ENCODE data around the gene LRP1-AS.

Gene LRP1-AS

GRCh38 chr12:57146961-57147944 lies at the start of gene LRP1-AS:
LRP1-AS (minus strand) TSS chr12:57147619.
- no peak for DNase-seq

- no peak for DNase-seq
Measured at GRCh38 chr12:57196956-57197355, 49.5 kb upstream of the LRP1-AS start.

- no peak for DNase-seq
Measured at GRCh38 chr12:57196439-57196838, 49.0 kb upstream of the LRP1-AS start.

GRCh38 chr12:57195611-57196371 lies 48.4 kb upstream of the LRP1-AS start:
- DNase-seq = no peak

- no peak for DNase-seq
Measured at GRCh38 chr12:57195186-57195585, 47.8 kb upstream of the LRP1-AS start.

- no peak for DNase-seq
Measured at GRCh38 chr12:57194253-57194652, 46.8 kb upstream of the LRP1-AS start.

GRCh38 chr12:57193706-57194245 lies 46.4 kb upstream of the LRP1-AS start:
- no peak for DNase-seq

GRCh38 chr12:57192920-57193319 lies 45.5 kb upstream of the LRP1-AS start:
- no peak for DNase-seq

- no peak for DNase-seq
Measured at GRCh38 chr12:57191410-57191809, 44.0 kb upstream of the LRP1-AS start.

- DNase-seq = no peak
Measured at GRCh38 chr12:57190821-57191220, 43.4 kb upstream of the LRP1-AS start.

- DNase-seq = peak; percentile 11
Measured at GRCh38 chr12:57190037-57190436, 42.6 kb upstream of the LRP1-AS start.

GRCh38 chr12:57188090-57188425 lies 40.6 kb upstream of the LRP1-AS start:
- DNase-seq = no peak

- no peak for DNase-seq
Measured at GRCh38 chr12:57187222-57188089, 40.0 kb upstream of the LRP1-AS start.

- DNase-seq = no peak
Measured at GRCh38 chr12:57185906-57186508, 38.6 kb upstream of the LRP1-AS start.

- DNase-seq = no peak
Measured at GRCh38 chr12:57185403-57185802, 38.0 kb upstream of the LRP1-AS start.

GRCh38 chr12:57183939-57184725 lies 36.7 kb upstream of the LRP1-AS start:
- no peak for DNase-seq

GRCh38 chr12:57182918-57183575 lies 35.6 kb upstream of the LRP1-AS start:
- DNase-seq = no peak

GRCh38 chr12:57181561-57182155 lies 34.2 kb upstream of the LRP1-AS start:
- DNase-seq = no peak

GRCh38 chr12:57181072-57181471 lies 33.7 kb upstream of the LRP1-AS start:
- DNase-seq = no peak

- DNase-seq = no peak
Measured at GRCh38 chr12:57180321-57180989, 33.0 kb upstream of the LRP1-AS start.
